A673 (cell line): ENCODE data around the gene PURB. TPM values are rescaled to one million over a fixed set of nuclear protein-coding genes. Genes with fewer than 3 reads are reported as not detected.

ENCODE experiments used
- BruUV-seq: library from RNA; stranded (reverse); fragments of 400-500 nt; replicated peaks from 2 replicates; lab custom pipeline; 2021; lab: Mats Ljungman, UMichigan
- CTCF ChIA-PET: fragments of 300-600 bp; sonication (Branson Sonifier 250); formaldehyde crosslinking; loops from one replicate; lab custom pipeline; 2022; ENCODE audit warnings: antibody characterized with exemption; lab: Charles Lee
- POLR2A ChIA-PET: fragments of 300-600 bp; sonication (Branson Sonifier 250); formaldehyde crosslinking; loops from one replicate; lab custom pipeline; 2022; ENCODE audit warnings: antibody characterized with exemption; ENCODE audit not compliant: low non-redundant PET; lab: Charles Lee
- DNase-seq: peaks from one replicate; pipeline ENCODE4 v3.0.0-alpha.2; 2015; ENCODE audit warnings: low spot score
- H3K27ac ChIP-seq: fragments of 200-600 bp; sonication (generic); 2 replicates; pipeline ENCODE4 v1.5.1; 2016; ENCODE audit warnings: mixed run types, low read depth, mild to moderate bottlenecking, mixed read lengths, antibody characterized with exemption, low read length; ENCODE audit not compliant: poor library complexity, severe bottlenecking
- H3K27me3 ChIP-seq: fragments of 200-600 bp; sonication (generic); replicated peaks from 2 replicates; pipeline ENCODE4 v1.6.1; 2017; ENCODE audit warnings: mixed run types, low read depth, mild to moderate bottlenecking, mixed read lengths, antibody characterized with exemption, low read length; ENCODE audit not compliant: insufficient read depth, poor library complexity
- H3K36me3 ChIP-seq: fragments of 200-600 bp; sonication (generic); 2 replicates; pipeline ENCODE4 v1.6.1; 2016; ENCODE audit warnings: mixed run types, mild to moderate bottlenecking, mixed read lengths, antibody characterized with exemption, low read length; ENCODE audit not compliant: insufficient read depth, poor library complexity, severe bottlenecking
- H3K4me1 ChIP-seq: fragments of 200-600 bp; sonication (generic); 2 replicates; pipeline ENCODE4 v1.6.1; 2017; ENCODE audit warnings: mixed run types, mild to moderate bottlenecking, mixed read lengths, antibody characterized with exemption, low read length; ENCODE audit not compliant: insufficient read depth, poor library complexity, severe bottlenecking
- H3K4me3 ChIP-seq: fragments of 200-600 bp; sonication (generic); 2 replicates; pipeline ENCODE4 v1.5.1; 2016; ENCODE audit warnings: low read depth, mixed run types, mild to moderate bottlenecking, mixed read lengths, low read length; ENCODE audit not compliant: poor library complexity, severe bottlenecking
- H3K9me3 ChIP-seq: fragments of 200-600 bp; sonication (generic); 2 replicates; pipeline ENCODE4 v1.6.1; 2016; ENCODE audit warnings: mixed run types, low read depth, mild to moderate bottlenecking, mixed read lengths, antibody characterized with exemption, low read length; ENCODE audit not compliant: poor library complexity, severe bottlenecking
- CTCF ChIP-seq: fragments of 300-800, 200-600 bp; sonication (generic); conservative IDR thresholded peaks from 2 replicates; pipeline ENCODE4 v1.5.1; 2017; ENCODE audit warnings: low read depth, mild to moderate bottlenecking, antibody characterized with exemption, low read length, moderate library complexity, mixed read lengths
- EZH2 ChIP-seq: fragments of 200-600 bp; sonication (generic); IDR thresholded peaks from 2 replicates; pipeline ENCODE4 v1.6.1; 2017; ENCODE audit warnings: borderline replicate concordance, low read depth, mild to moderate bottlenecking, mixed read lengths, antibody characterized with exemption, low read length; ENCODE audit not compliant: poor library complexity, severe bottlenecking
- intact Hi-C: fragments of 100-400 bp; cut with micrococcal nuclease; formaldehyde crosslinking; loops from one replicate; pipeline ENCODE4 v1.10.0; 2022; ENCODE audit not compliant: unreplicated experiment
- total RNA-seq: library from RNA; stranded (reverse); gene quantifications from 2 replicates; pipeline ENCODE4 v1.2.3, GENCODE V29; 2021

Gene PURB
- total RNA-seq, 1 experiment from 2014 or later, result 27.4 TPM

GRCh38 chr7:44899443-44899842, 14.1 kb upstream of the PURB start:
- Histone ChIP-seq H3K36me3 (no peaks in the 10 kb centered on the region), H3K4me1 (no peaks in the 10 kb centered on the region), H3K9me3 (no peaks in the 10 kb centered on the region), H3K4me3 (no peak overlapping the region), H3K27ac (no peak overlapping the region), H3K27me3 (no peaks in the 10 kb centered on the region)
- no TSS peak for BruUV-seq
- TF ChIP-seq EZH2 (no peak), CTCF (no peak)
- POLR2A ChIA-PET, result no interaction called here
- intact Hi-C loops, result no loop called here
- CTCF ChIA-PET, result no interaction called here
- DNase-seq, result no peak

GRCh38 chr7:44898039-44898438, 12.7 kb upstream of the PURB start:
- ChIA-PET POLR2A (no interaction called here), CTCF (no interaction called here)
- Histone ChIP-seq H3K4me1 (no peaks in the 10 kb centered on the region), H3K4me3 (no peak overlapping the region), H3K27me3 (no peaks in the 10 kb centered on the region), H3K9me3 (no peaks in the 10 kb centered on the region), H3K36me3 (no peaks in the 10 kb centered on the region), H3K27ac (no peak overlapping the region)
- DNase-seq, result no peak
- intact Hi-C loops, result no loop called here
- TF ChIP-seq EZH2, result no peak
- no peak for TF ChIP-seq CTCF
- BruUV-seq, result no TSS peak

GRCh38 chr7:44897309-44897708, 12.0 kb upstream of the PURB start:
- DNase-seq, result no peak
- CTCF ChIA-PET, result no interaction called here
- BruUV-seq, result no TSS peak
- POLR2A ChIA-PET, result no interaction called here
- Histone ChIP-seq H3K36me3 (no peaks in the 10 kb centered on the region), H3K27me3 (no peaks in the 10 kb centered on the region), H3K9me3 (no peaks in the 10 kb centered on the region), H3K4me1 (no peaks in the 10 kb centered on the region), H3K4me3 (no peak overlapping the region), H3K27ac (no peak overlapping the region)
- TF ChIP-seq CTCF (no peak), EZH2 (no peak)
- intact Hi-C loops, result no loop called here
